GM12891 (cell line): Measurements from ENCODE around the gene NEB.

ENCODE experiments used
- POLR2AphosphoS5 ChIP-seq: IDR thresholded peaks from 2 replicates; pipeline ENCODE4 v1.6.1; 2011; ENCODE audit warnings: low read depth, low read length, control low read depth
- TAF1 ChIP-seq: IDR thresholded peaks from 2 replicates; pipeline ENCODE4 v1.6.1; 2011; ENCODE audit warnings: low read depth, low read length, control low read depth

DNA sequence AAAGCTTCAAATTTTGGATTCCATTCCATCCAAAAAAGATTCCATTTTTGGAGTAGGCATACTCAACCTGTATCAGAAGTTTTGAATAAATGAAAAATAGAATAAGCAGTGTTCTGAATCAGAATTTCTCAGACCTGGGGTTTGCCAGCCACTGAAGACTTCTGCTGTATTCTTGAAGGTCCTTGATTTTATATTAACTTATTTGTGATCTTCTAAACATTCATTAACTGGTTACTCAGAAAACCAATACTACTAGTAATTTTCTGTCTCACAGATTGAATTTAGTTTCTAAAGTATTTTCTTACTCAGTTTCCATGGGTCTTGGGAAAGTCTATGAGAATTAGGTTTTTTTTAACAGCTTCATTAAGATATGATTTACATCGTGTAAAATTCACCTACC is 263.7 kb downstream of the NEB start:
- TF ChIP-seq POLR2AphosphoS5 (no peak), TAF1 (no peak)
